Measurements from ENCODE around the gene TRMU.

TRMU gene

GRCh38 chr22:46369716-46370583 is 34.4 kb downstream of the TRMU start:
- DNase-seq (ENCODE audit: low read depth), result no peak

- DNase-seq (ENCODE audit: low read depth), result no peak
Observed at GRCh38 chr22:46370584-46371291, 35.2 kb downstream of the TRMU start.

GRCh38 chr22:46371623-46372226 is 36.2 kb downstream of the TRMU start:
- DNase-seq (ENCODE audit: low read depth), result no peak

GRCh38 chr22:46372686-46373085 is 37.2 kb downstream of the TRMU start:
- no peak for DNase-seq (ENCODE audit: low read depth)

GRCh38 chr22:46373159-46373558 is 37.6 kb downstream of the TRMU start:
- no peak for DNase-seq (ENCODE audit: low read depth)

- DNase-seq (ENCODE audit: low read depth), result no peak
Observed at GRCh38 chr22:46373921-46374662, 38.6 kb downstream of the TRMU start.

- no peak for DNase-seq (ENCODE audit: low read depth)
Observed at GRCh38 chr22:46374663-46375474, 39.4 kb downstream of the TRMU start.

- no peak for DNase-seq (ENCODE audit: low read depth)
Observed at GRCh38 chr22:46376111-46376510, 40.6 kb downstream of the TRMU start.

GRCh38 chr22:46376908-46377524 is 41.5 kb downstream of the TRMU start:
- no peak for DNase-seq (ENCODE audit: low read depth)

- peak; percentile 10 for DNase-seq (ENCODE audit: low read depth)
Observed at GRCh38 chr22:46377525-46378425, 42.3 kb downstream of the TRMU start.

- DNase-seq (ENCODE audit: low read depth), result no peak
Observed at GRCh38 chr22:46378426-46379065, 43.0 kb downstream of the TRMU start.

- DNase-seq (ENCODE audit: low read depth), result no peak
Observed at GRCh38 chr22:46379066-46379930, 43.8 kb downstream of the TRMU start.

- no peak for DNase-seq (ENCODE audit: low read depth)
Observed at GRCh38 chr22:46380069-46380468, 44.6 kb downstream of the TRMU start.

GRCh38 chr22:46380581-46380980 is 45.1 kb downstream of the TRMU start:
- DNase-seq (ENCODE audit: low read depth), result no peak

GRCh38 chr22:46381142-46381541 is 45.6 kb downstream of the TRMU start:
- DNase-seq (ENCODE audit: low read depth), result no peak

- no peak for DNase-seq (ENCODE audit: low read depth)
Observed at GRCh38 chr22:46381731-46382130, 46.2 kb downstream of the TRMU start.

- no peak for DNase-seq (ENCODE audit: low read depth)
Observed at GRCh38 chr22:46382524-46382923, 47.0 kb downstream of the TRMU start.

GRCh38 chr22:46386312-46386711 is 50.8 kb downstream of the TRMU start:
- no peak for DNase-seq (ENCODE audit: low read depth)
